Endothelial cell of umbilical vein (primary cell): ENCODE data around the gene UPP1. TPM values are rescaled to one million over a fixed set of nuclear protein-coding genes. Genes with fewer than 3 reads are reported as not detected.

Experiments
- BruUV-seq: library from RNA; stranded (reverse); fragments of 400-500 nt; replicated peaks from 2 replicates; lab custom pipeline; 2021; lab: Mats Ljungman, UMichigan
- CTCF ChIA-PET: fragments of 300-600, 350-600 bp; sonication (Branson Sonifier 250); formaldehyde crosslinking; loops from one replicate; lab custom pipeline; 2021; ENCODE audit warnings: antibody characterized with exemption, inconsistent platforms; lab: Charles Lee
- POLR2A ChIA-PET: fragments of 300-600, 350-600 bp; sonication (Branson Sonifier 250); formaldehyde crosslinking; loops from one replicate; lab custom pipeline; 2021; ENCODE audit warnings: antibody characterized with exemption, inconsistent platforms; lab: Charles Lee
- DNase-seq: peaks from one replicate; pipeline ENCODE4 v3.0.0-alpha.2; 2011; ENCODE audit warnings: low read depth, low spot score
- FAIRE-seq: peaks from 2 replicates; lab custom pipeline; 2011; peaks lifted over from hg19 to GRCh38; lab: Jason Lieb, UNC
- H2AFZ ChIP-seq: 2 replicates; pipeline ENCODE4 v1.6.0; 2012; ENCODE audit warnings: low read depth, low read length, control low read depth, inconsistent platforms
- H3K27ac ChIP-seq: 2 replicates; pipeline ENCODE4 v1.5.1; 2011; ENCODE audit warnings: low read depth, mild to moderate bottlenecking, control low read depth, low read length, moderate library complexity; ENCODE audit not compliant: insufficient read depth
- H3K27me3 ChIP-seq, 2 experiments: 2 replicates each; pipeline versions ENCODE4 v1.6.0 to v1.6.1; 2011; ENCODE audit warnings: low read length in 2 of 2, mixed read lengths in 1 of 2; ENCODE audit not compliant: control insufficient read depth in 2 of 2, insufficient read depth in 2 of 2
- H3K36me3 ChIP-seq, 2 experiments: 2 replicates in 1 of 2; 3 replicates in 1 of 2; pipeline ENCODE4 v1.5.1; 2011; ENCODE audit warnings: low read length in 2 of 2, mild to moderate bottlenecking in 1 of 2, moderate library complexity in 1 of 2; ENCODE audit not compliant: control insufficient read depth in 2 of 2, insufficient read depth in 2 of 2; ENCODE audit errors: extremely low read depth in 1 of 2
- H3K4me1 ChIP-seq: 3 replicates; pipeline ENCODE4 v1.5.1; 2011; ENCODE audit warnings: mild to moderate bottlenecking, low read length; ENCODE audit not compliant: control insufficient read depth, insufficient read depth; ENCODE audit errors: extremely low read depth
- H3K4me2 ChIP-seq: 2 replicates; pipeline ENCODE4 v1.6.1; 2011; ENCODE audit warnings: low read length, control low read depth, mixed read lengths; ENCODE audit not compliant: insufficient read depth
- H3K4me3 ChIP-seq, 3 experiments: fragments of 200-600 bp in 1 of 3; sonication (generic), shearing (Covaris generic) in 1 of 3; replicated peaks in 1 of 3; 2 replicates each; pipeline ENCODE4 v1.5.1; 2011 to 2016; ENCODE audit warnings: control low read depth in 3 of 3, low read length in 3 of 3, mild to moderate bottlenecking in 2 of 3, inconsistent platforms in 1 of 3, low read depth in 1 of 3, moderate library complexity in 1 of 3; ENCODE audit not compliant: insufficient read depth in 1 of 3
- H3K79me2 ChIP-seq: 2 replicates; pipeline ENCODE4 v1.6.0; 2012; ENCODE audit warnings: low read length, inconsistent platforms; ENCODE audit not compliant: control insufficient read depth, insufficient read depth
- H3K9ac ChIP-seq: replicated peaks from 2 replicates; pipeline ENCODE3; 2011; ENCODE audit warnings: low read length, control low read depth; ENCODE audit not compliant: insufficient read depth; ENCODE audit errors: extremely low read depth
- H3K9me1 ChIP-seq: replicated peaks from 3 replicates; pipeline ENCODE4 v1.6.0; 2011; ENCODE audit warnings: mild to moderate bottlenecking, low read length; ENCODE audit not compliant: control insufficient read depth, insufficient read depth; ENCODE audit errors: extremely low read depth
- H3K9me3 ChIP-seq: replicated peaks from 2 replicates; pipeline ENCODE4 v1.5.1; 2012; ENCODE audit warnings: low read length, inconsistent platforms; ENCODE audit not compliant: control insufficient read depth, insufficient read depth
- H4K20me1 ChIP-seq: replicated peaks from 2 replicates; pipeline ENCODE3; 2011; ENCODE audit warnings: mild to moderate bottlenecking, low read length; ENCODE audit not compliant: control insufficient read depth, insufficient read depth; ENCODE audit errors: extremely low read depth
- EZH2 ChIP-seq: IDR thresholded peaks from 2 replicates; pipeline ENCODE4 v1.6.1; 2012; ENCODE audit warnings: borderline replicate concordance, low read depth, mild to moderate bottlenecking, moderate library complexity, low read length, inconsistent platforms; ENCODE audit not compliant: severe bottlenecking
- GATA2 ChIP-seq: IDR thresholded peaks from 2 replicates; pipeline ENCODE4 v1.7.0; 2011; ENCODE audit warnings: low read depth, mild to moderate bottlenecking, moderate library complexity, mixed read lengths, low read length; ENCODE audit not compliant: insufficient read length, insufficient read depth
- JUN ChIP-seq: IDR thresholded peaks from 2 replicates; pipeline ENCODE4 v1.6.1; 2011; ENCODE audit warnings: borderline replicate concordance, low read depth; ENCODE audit not compliant: insufficient read length, insufficient read depth
- MYC ChIP-seq: IDR thresholded peaks from one replicate; pipeline ENCODE4 v1.6.1; 2011; ENCODE audit warnings: mild to moderate bottlenecking, low read depth, low read length
- POLR2A ChIP-seq: IDR thresholded peaks from 2 replicates; pipeline ENCODE4 v1.6.1; 2012; ENCODE audit warnings: low read depth, mild to moderate bottlenecking, control low read depth, low read length
- POLR2AphosphoS5 ChIP-seq: IDR thresholded peaks from 2 replicates; pipeline ENCODE4 v1.6.1; 2012; ENCODE audit warnings: low read depth, mild to moderate bottlenecking, control low read depth, low read length, moderate library complexity; ENCODE audit not compliant: insufficient read depth
- dilution Hi-C: fragments of 300-500 bp; cut with MboI; formaldehyde crosslinking; loops from one replicate; pipeline ENCODE4 v1.15.0; 2019; ENCODE audit warnings: low sequenced_read_pairs; ENCODE audit not compliant: extremely low pct_ligation_motif_present
- intact Hi-C: fragments of 100-400 bp; cut with micrococcal nuclease; formaldehyde crosslinking; loops from one replicate; pipeline ENCODE4 v1.10.0; 2022
- polyA plus RNA-seq, 4 experiments: library from polyadenylated mRNA; depleted of rRNA in 3 of 4; stranded (reverse) in 3 of 4; unstranded in 1 of 4; fragments of >200 nt; gene quantifications; 2 replicates each; pipeline versions ENCODE4 v1.2.1 to v1.2.3, GENCODE V29; 2011 to 2012; ENCODE audit warnings: missing spikeins in 1 of 4
- total RNA-seq: library from RNA; stranded (reverse); gene quantifications from 2 replicates; pipeline ENCODE4 v1.2.3, GENCODE V29; 2021
- TF ChIP-seq, protein P1 (sequence below), 2 donors: IDR thresholded peaks; 1 replicate in 1 of 2; 2 replicates in 1 of 2; pipeline ENCODE4 v1.5.1; 2011; ENCODE audit warnings: low read length in 2 of 2, mild to moderate bottlenecking in 2 of 2, moderate library complexity in 2 of 2, control low read depth in 1 of 2, inconsistent platforms in 1 of 2, low read depth in 1 of 2; ENCODE audit not compliant: insufficient read depth in 1 of 2; ENCODE audit errors: extremely low read depth in 1 of 2

The UPP1 gene
- total and polyA plus RNA-seq, 2 donors (not counting 3 experiments of a cell fraction or from before 2014, with no cell fraction given) = 60.7 to 66.0 TPM

- Histone ChIP-seq H3K36me3 (peaks cover 9 to 24% of the 10 kb centered on the region in 2 experiments), H3K4me1 (no peaks in the 10 kb centered on the region), H3K27ac (no peak overlapping the region), H3K4me2 (no peak overlapping the region), H3K9ac (no peak overlapping the region), H3K9me1 (no peaks in the 10 kb centered on the region), H3K79me2 (no peaks in the 10 kb centered on the region), H3K27me3 (no peaks in the 10 kb centered on the region), H3K9me3 (no peaks in the 10 kb centered on the region), H2AFZ (no peak overlapping the region), H3K4me3 (no peak overlapping the region), H4K20me1 (no peaks in the 10 kb centered on the region)
- ChIA-PET POLR2A (no interaction called here), CTCF (interaction anchor here (0.6 to 6.4 kb wide), 42 partner anchors 8 to 844 kb away, joined by 3 to 149 read pairs (median 5); partner anchors contain the start of genes C7orf57, PKD1L1 and UPP1)
- intact Hi-C loops (loop anchor here (1.0 to 10.0 kb wide), 6 partner anchors 44 to 846 kb away; partner anchors contain the start of gene C7orf57), dilution Hi-C loops (no loop called here)
- FAIRE-seq (no peak), DNase-seq (no peak)
- BruUV-seq = no TSS peak
- TF ChIP-seq GATA2 (no peak), MYC (no peak), EZH2 (no peak), POLR2A (no peak), POLR2AphosphoS5 (no peak), JUN (no peak)
- TF ChIP-seq, protein P1, sequence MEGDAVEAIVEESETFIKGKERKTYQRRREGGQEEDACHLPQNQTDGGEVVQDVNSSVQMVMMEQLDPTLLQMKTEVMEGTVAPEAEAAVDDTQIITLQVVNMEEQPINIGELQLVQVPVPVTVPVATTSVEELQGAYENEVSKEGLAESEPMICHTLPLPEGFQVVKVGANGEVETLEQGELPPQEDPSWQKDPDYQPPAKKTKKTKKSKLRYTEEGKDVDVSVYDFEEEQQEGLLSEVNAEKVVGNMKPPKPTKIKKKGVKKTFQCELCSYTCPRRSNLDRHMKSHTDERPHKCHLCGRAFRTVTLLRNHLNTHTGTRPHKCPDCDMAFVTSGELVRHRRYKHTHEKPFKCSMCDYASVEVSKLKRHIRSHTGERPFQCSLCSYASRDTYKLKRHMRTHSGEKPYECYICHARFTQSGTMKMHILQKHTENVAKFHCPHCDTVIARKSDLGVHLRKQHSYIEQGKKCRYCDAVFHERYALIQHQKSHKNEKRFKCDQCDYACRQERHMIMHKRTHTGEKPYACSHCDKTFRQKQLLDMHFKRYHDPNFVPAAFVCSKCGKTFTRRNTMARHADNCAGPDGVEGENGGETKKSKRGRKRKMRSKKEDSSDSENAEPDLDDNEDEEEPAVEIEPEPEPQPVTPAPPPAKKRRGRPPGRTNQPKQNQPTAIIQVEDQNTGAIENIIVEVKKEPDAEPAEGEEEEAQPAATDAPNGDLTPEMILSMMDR (IDR thresholded peaks at IDR 0.05; ENCODE audit: extremely low read depth in 1 of 2, insufficient read depth in 1 of 2, low read depth in 1 of 2, low read length in 2 of 2) = no peak
These were observed 21.8 kb downstream of the UPP1 start for GRCh38 chr7:48110868-48111267.
